Measurements from ENCODE around the gene CARNS1.

The CARNS1 gene

GRCh38 chr11:67433536-67434394 is 18.3 kb downstream of the CARNS1 start:
- no peak for DNase-seq (ENCODE audit: low read depth)
- H3K4me3 ChIP-seq (ENCODE audit: low read length), result no peak overlapping the region
- no peak for TF ChIP-seq CTCF (conservative IDR thresholded peaks at IDR 0.05; ENCODE audit: low read length)

GRCh38 chr11:67434395-67434881 is 19.0 kb downstream of the CARNS1 start:
- no peak for TF ChIP-seq CTCF (conservative IDR thresholded peaks at IDR 0.05; ENCODE audit: low read length)
- DNase-seq (ENCODE audit: low read depth), result no peak
- H3K4me3 ChIP-seq (ENCODE audit: low read length), result no peak overlapping the region

- TF ChIP-seq CTCF (conservative IDR thresholded peaks at IDR 0.05; ENCODE audit: low read length), result no peak
- DNase-seq (ENCODE audit: low read depth), result no peak
- no peak overlapping the region for H3K4me3 ChIP-seq (ENCODE audit: low read length)
Observed at GRCh38 chr11:67435031-67435726, 19.7 kb downstream of the CARNS1 start.

- no peak for DNase-seq (ENCODE audit: low read depth)
- H3K4me3 ChIP-seq (ENCODE audit: low read length), result no peak overlapping the region
Observed at GRCh38 chr11:67435727-67436458, 20.4 kb downstream of the CARNS1 start.

GRCh38 chr11:67436459-67437081 is 21.1 kb downstream of the CARNS1 start:
- DNase-seq (ENCODE audit: low read depth), result no peak
- TF ChIP-seq CTCF (conservative IDR thresholded peaks at IDR 0.05; ENCODE audit: low read length), result no peak
- no peak overlapping the region for H3K4me3 ChIP-seq (ENCODE audit: low read length)

More at GRCh38 chr11:67435727-67436458, 20.4 kb downstream of the CARNS1 start:
- TF ChIP-seq CTCF (conservative IDR thresholded peaks at IDR 0.05; ENCODE audit: low read length), result no peak

- H3K4me3 ChIP-seq (ENCODE audit: low read length), result no peak within 1 kb of the TSS
- TF ChIP-seq CTCF (conservative IDR thresholded peaks at IDR 0.05; ENCODE audit: low read length), result no peak
- DNase-seq (ENCODE audit: low read depth), result no peak
Observed at GRCh38 chr11:67437082-67437808, 21.8 kb downstream of the CARNS1 start, which contains the start of gene PTPRCAP. Gene PTPRCAP (minus strand): TSS chr11:67437682. CDS start chr11:67437619, 63 bp downstream.
